ENCODE data around the gene BACH2. TPM values are rescaled to one million over a fixed set of nuclear protein-coding genes. Genes with fewer than 3 reads are reported as not detected.

The BACH2 gene
- total RNA-seq, 1 donor: 3.6 TPM

GRCh38 chr6:89954721-89955148 lies 341.9 kb downstream of the BACH2 start:
- Histone ChIP-seq H3K36me3 (ENCODE audit: insufficient read depth, low read length) (no peaks in the 10 kb centered on the region), H3K4me3 (ENCODE audit: insufficient read depth, low read length) (no peak overlapping the region), H3K4me1 (ENCODE audit: insufficient read depth, low read length) (peaks cover 5% of the 10 kb centered on the region), H3K27me3 (ENCODE audit: insufficient read depth, low read length) (no peaks in the 10 kb centered on the region), H3K4me2 (ENCODE audit: insufficient read depth, low read length) (no peak overlapping the region), H3K9me3 (ENCODE audit: low read depth, low read length) (no peaks in the 10 kb centered on the region), H3K79me2 (ENCODE audit: insufficient read depth, low read length) (no peaks in the 10 kb centered on the region), H2AFZ (ENCODE audit: low read length) (no peak overlapping the region), H4K20me1 (ENCODE audit: insufficient read depth, low read length) (no peaks in the 10 kb centered on the region), H3K27ac (ENCODE audit: low read depth, low read length) (no peak overlapping the region)
- TF ChIP-seq, protein P1, sequence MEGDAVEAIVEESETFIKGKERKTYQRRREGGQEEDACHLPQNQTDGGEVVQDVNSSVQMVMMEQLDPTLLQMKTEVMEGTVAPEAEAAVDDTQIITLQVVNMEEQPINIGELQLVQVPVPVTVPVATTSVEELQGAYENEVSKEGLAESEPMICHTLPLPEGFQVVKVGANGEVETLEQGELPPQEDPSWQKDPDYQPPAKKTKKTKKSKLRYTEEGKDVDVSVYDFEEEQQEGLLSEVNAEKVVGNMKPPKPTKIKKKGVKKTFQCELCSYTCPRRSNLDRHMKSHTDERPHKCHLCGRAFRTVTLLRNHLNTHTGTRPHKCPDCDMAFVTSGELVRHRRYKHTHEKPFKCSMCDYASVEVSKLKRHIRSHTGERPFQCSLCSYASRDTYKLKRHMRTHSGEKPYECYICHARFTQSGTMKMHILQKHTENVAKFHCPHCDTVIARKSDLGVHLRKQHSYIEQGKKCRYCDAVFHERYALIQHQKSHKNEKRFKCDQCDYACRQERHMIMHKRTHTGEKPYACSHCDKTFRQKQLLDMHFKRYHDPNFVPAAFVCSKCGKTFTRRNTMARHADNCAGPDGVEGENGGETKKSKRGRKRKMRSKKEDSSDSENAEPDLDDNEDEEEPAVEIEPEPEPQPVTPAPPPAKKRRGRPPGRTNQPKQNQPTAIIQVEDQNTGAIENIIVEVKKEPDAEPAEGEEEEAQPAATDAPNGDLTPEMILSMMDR (IDR thresholded peaks at IDR 0.05; ENCODE audit: extremely low read depth, low read depth, low read length): no peak
- no peak for DNase-seq (ENCODE audit: insufficient read length, low spot score, missing footprints)

GRCh38 chr6:89952686-89953085 lies 344.0 kb downstream of the BACH2 start:
- Histone ChIP-seq H2AFZ (ENCODE audit: low read length) (no peak overlapping the region), H3K79me2 (ENCODE audit: insufficient read depth, low read length) (no peaks in the 10 kb centered on the region), H3K4me1 (ENCODE audit: insufficient read depth, low read length) (peaks cover 5% of the 10 kb centered on the region), H3K36me3 (ENCODE audit: insufficient read depth, low read length) (no peaks in the 10 kb centered on the region), H3K4me3 (ENCODE audit: insufficient read depth, low read length) (no peak overlapping the region), H4K20me1 (ENCODE audit: insufficient read depth, low read length) (no peaks in the 10 kb centered on the region), H3K9me3 (ENCODE audit: low read depth, low read length) (no peaks in the 10 kb centered on the region), H3K27ac (ENCODE audit: low read depth, low read length) (no peak overlapping the region), H3K27me3 (ENCODE audit: insufficient read depth, low read length) (no peaks in the 10 kb centered on the region), H3K4me2 (ENCODE audit: insufficient read depth, low read length) (no peak overlapping the region)
- no peak for DNase-seq (ENCODE audit: insufficient read length, low spot score, missing footprints)
- TF ChIP-seq, protein P1 (IDR thresholded peaks at IDR 0.05; ENCODE audit: extremely low read depth, low read depth, low read length): no peak

GRCh38 chr6:89952105-89952671 lies 344.5 kb downstream of the BACH2 start:
- Histone ChIP-seq H3K27ac (ENCODE audit: low read depth, low read length) (no peak overlapping the region), H4K20me1 (ENCODE audit: insufficient read depth, low read length) (no peaks in the 10 kb centered on the region), H3K4me3 (ENCODE audit: insufficient read depth, low read length) (no peak overlapping the region), H2AFZ (ENCODE audit: low read length) (no peak overlapping the region), H3K79me2 (ENCODE audit: insufficient read depth, low read length) (no peaks in the 10 kb centered on the region), H3K4me2 (ENCODE audit: insufficient read depth, low read length) (no peak overlapping the region), H3K27me3 (ENCODE audit: insufficient read depth, low read length) (no peaks in the 10 kb centered on the region), H3K9me3 (ENCODE audit: low read depth, low read length) (no peaks in the 10 kb centered on the region), H3K36me3 (ENCODE audit: insufficient read depth, low read length) (no peaks in the 10 kb centered on the region), H3K4me1 (ENCODE audit: insufficient read depth, low read length) (peaks cover 5% of the 10 kb centered on the region)
- TF ChIP-seq, protein P1 (IDR thresholded peaks at IDR 0.05; ENCODE audit: extremely low read depth, low read depth, low read length): no peak
- DNase-seq (ENCODE audit: insufficient read length, low spot score, missing footprints): no peak

DNA sequence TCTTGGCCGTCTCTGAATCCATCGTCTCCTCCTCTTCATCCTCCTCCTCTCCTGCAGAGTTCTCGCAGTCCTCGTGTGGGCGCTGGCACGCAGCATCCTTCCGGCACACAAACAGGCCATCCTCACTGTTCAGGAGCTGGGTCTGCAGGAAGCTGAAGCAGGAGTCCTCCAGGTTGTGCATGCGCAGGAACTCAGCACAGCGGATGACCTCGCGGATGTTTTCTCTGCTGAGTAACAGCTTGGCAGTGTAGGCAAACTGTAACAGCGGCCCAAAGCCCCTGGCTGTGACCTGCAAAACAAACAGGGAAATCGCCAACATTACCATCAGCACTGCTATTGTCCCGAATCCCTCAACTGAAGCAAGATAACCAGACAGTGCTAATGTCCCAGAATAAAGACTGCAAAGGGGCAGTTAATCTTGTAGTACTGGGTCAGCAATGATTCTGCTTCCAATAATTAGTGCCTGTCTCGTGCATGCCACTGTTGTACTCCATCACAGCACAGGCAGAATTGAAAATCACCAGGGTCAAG lies 345.0 kb downstream of the BACH2 start:
- Histone ChIP-seq H3K4me2 (ENCODE audit: insufficient read depth, low read length) (no peak overlapping the region), H3K4me1 (ENCODE audit: insufficient read depth, low read length) (peaks cover 5% of the 10 kb centered on the region), H3K4me3 (ENCODE audit: insufficient read depth, low read length) (no peak overlapping the region), H3K79me2 (ENCODE audit: insufficient read depth, low read length) (no peaks in the 10 kb centered on the region), H3K27me3 (ENCODE audit: insufficient read depth, low read length) (no peaks in the 10 kb centered on the region), H3K36me3 (ENCODE audit: insufficient read depth, low read length) (no peaks in the 10 kb centered on the region), H3K9me3 (ENCODE audit: low read depth, low read length) (no peaks in the 10 kb centered on the region), H4K20me1 (ENCODE audit: insufficient read depth, low read length) (no peaks in the 10 kb centered on the region), H2AFZ (ENCODE audit: low read length) (no peak overlapping the region), H3K27ac (ENCODE audit: low read depth, low read length) (no peak overlapping the region)
- DNase-seq (ENCODE audit: insufficient read length, low spot score, missing footprints): no peak
- TF ChIP-seq, protein P1 (IDR thresholded peaks at IDR 0.05; ENCODE audit: extremely low read depth, low read depth, low read length): no peak
